CD8-positive, alpha-beta memory T cell (primary cell): ENCODE measurements around the gene TNFSF15. TPM values are rescaled to one million over a fixed set of nuclear protein-coding genes. Genes with fewer than 3 reads are reported as not detected.

Source experiments
- CTCF ChIA-PET: fragments of 350-600 bp; sonication (Branson Sonifier 250); formaldehyde crosslinking; loops from one replicate; lab custom pipeline; 2021; ENCODE audit warnings: antibody characterized with exemption; lab: Charles Lee
- POLR2A ChIA-PET: fragments of 350-600 bp; sonication (Branson Sonifier 250); formaldehyde crosslinking; loops from one replicate; lab custom pipeline; 2021; ENCODE audit warnings: antibody characterized with exemption; lab: Charles Lee
- DNase-seq, 5 donors: peaks; one replicate each; pipeline versions ENCODE4 v3.0.0 to v3.0.0-alpha.2; 2020 to 2022; ENCODE audit warnings: mixed read lengths in 1 of 5
- H3K27ac ChIP-seq: one replicate; pipeline ENCODE4 v1.7.0; 2013; ENCODE audit warnings: low read depth, mild to moderate bottlenecking, low read length, moderate library complexity
- H3K27me3 ChIP-seq: 2 replicates; pipeline ENCODE4 v1.7.0; 2013; ENCODE audit warnings: low read length, mild to moderate bottlenecking; ENCODE audit not compliant: insufficient read depth, poor library complexity, severe bottlenecking
- H3K36me3 ChIP-seq: 2 replicates; pipeline ENCODE4 v1.7.0; 2013; ENCODE audit warnings: mild to moderate bottlenecking, low read length, moderate library complexity; ENCODE audit not compliant: insufficient read depth
- H3K4me1 ChIP-seq: 2 replicates; pipeline ENCODE4 v1.7.0; 2013; ENCODE audit warnings: mild to moderate bottlenecking, low read length, moderate library complexity; ENCODE audit not compliant: insufficient read depth
- H3K4me3 ChIP-seq: 2 replicates; pipeline ENCODE4 v1.7.0; 2013; ENCODE audit warnings: mild to moderate bottlenecking, low read length
- H3K9me3 ChIP-seq: 2 replicates; pipeline ENCODE4 v1.7.0; 2013; ENCODE audit warnings: mild to moderate bottlenecking, low read length
- H3K27ac Mint-ChIP-seq, 8 donors: one replicate each; pipeline ENCODE4 v1.8.0; 2020 to 2021; ENCODE audit warnings: mixed read lengths in 8 of 8, mild to moderate bottlenecking in 6 of 8, inconsistent platforms in 3 of 8, moderate library complexity in 3 of 8
- H3K27me3 Mint-ChIP-seq, 2 donors: one replicate each; pipeline ENCODE4 v1.8.0; 2020 to 2021; ENCODE audit warnings: mixed read lengths in 2 of 2, mild to moderate bottlenecking in 1 of 2, moderate library complexity in 1 of 2
- H3K36me3 Mint-ChIP-seq, 3 donors: one replicate each; pipeline ENCODE4 v1.8.0; 2020 to 2021; ENCODE audit warnings: mixed read lengths in 3 of 3, inconsistent platforms in 1 of 3, mild to moderate bottlenecking in 1 of 3
- H3K4me1 Mint-ChIP-seq, 3 donors: one replicate each; pipeline ENCODE4 v1.8.0; 2020 to 2021; ENCODE audit warnings: mixed read lengths in 3 of 3, inconsistent platforms in 1 of 3, mild to moderate bottlenecking in 1 of 3
- H3K4me3 Mint-ChIP-seq, 7 donors: one replicate each; pipeline ENCODE4 v1.8.0; 2020 to 2021; ENCODE audit warnings: mixed read lengths in 7 of 7, mild to moderate bottlenecking in 6 of 7, moderate library complexity in 4 of 7, inconsistent platforms in 2 of 7
- H3K9me3 Mint-ChIP-seq, 5 donors: one replicate each; pipeline ENCODE4 v1.8.0; 2020 to 2022; ENCODE audit warnings: mixed read lengths in 5 of 5, mild to moderate bottlenecking in 3 of 5, moderate library complexity in 2 of 5, inconsistent platforms in 1 of 5
- polyA plus RNA-seq: library from polyadenylated mRNA; unstranded; fragments of 300-500 nt; fragmentation: Illumina TruSeq; gene quantifications from one replicate; pipeline ENCODE4 v1.2.3, GENCODE V29; 2021
- total RNA-seq, 2 experiments: library from RNA; stranded (reverse); gene quantifications; one replicate each; pipeline ENCODE4 v1.2.3, GENCODE V29; 2021

TNFSF15 gene
- total and polyA plus RNA-seq, 3 experiments from 2014 or later = 0.15 to 0.20 TPM; not detected in 1

GRCh38 chr9:114791736-114792135 is 14.1 kb downstream of the TNFSF15 start:
- no peaks in the 10 kb centered on the region for H3K9me3 ChIP-seq
- Mint-ChIP-seq H3K27ac (no peak overlapping the region), H3K9me3 (no peaks in the 10 kb centered on the region), H3K4me1 (peaks cover 0 to 2% (median 0%) of the 10 kb centered on the region in 3 donors), H3K27me3 (no peaks in the 10 kb centered on the region), H3K36me3 (peaks cover 0 to 1% (median 0%) of the 10 kb centered on the region in 3 donors), H3K4me3 (no peak overlapping the region)
- H3K4me1 ChIP-seq = no peaks in the 10 kb centered on the region
- DNase-seq = no peak
- ChIA-PET CTCF (no interaction called here), POLR2A (no interaction called here)
- H3K36me3 ChIP-seq = no peaks in the 10 kb centered on the region
- no peaks in the 10 kb centered on the region for H3K27me3 ChIP-seq
- H3K27ac ChIP-seq = no peak overlapping the region
- no peak overlapping the region for H3K4me3 ChIP-seq

- Histone ChIP-seq H3K4me1 (no peaks in the 10 kb centered on the region), H3K4me3 (no peak overlapping the region), H3K27me3 (no peaks in the 10 kb centered on the region), H3K36me3 (no peaks in the 10 kb centered on the region), H3K27ac (no peak overlapping the region), H3K9me3 (no peaks in the 10 kb centered on the region)
- Mint-ChIP-seq H3K27ac (no peak overlapping the region), H3K4me1 (peaks cover 0 to 2% (median 0%) of the 10 kb centered on the region in 3 donors), H3K36me3 (peaks cover 0 to 1% (median 0%) of the 10 kb centered on the region in 3 donors), H3K9me3 (no peaks in the 10 kb centered on the region), H3K27me3 (no peaks in the 10 kb centered on the region), H3K4me3 (no peak overlapping the region)
- CTCF ChIA-PET = no interaction called here
- no peak for DNase-seq
- POLR2A ChIA-PET = no interaction called here
Measured at GRCh38 chr9:114791312-114791711, 14.5 kb downstream of the TNFSF15 start.

- Mint-ChIP-seq H3K27ac (no peak overlapping the region), H3K36me3 (peaks cover 0 to 1% (median 0%) of the 10 kb centered on the region in 3 donors), H3K4me3 (no peak overlapping the region), H3K4me1 (peaks cover 0 to 2% (median 0%) of the 10 kb centered on the region in 3 donors), H3K9me3 (no peaks in the 10 kb centered on the region), H3K27me3 (no peaks in the 10 kb centered on the region)
- ChIA-PET POLR2A (no interaction called here), CTCF (no interaction called here)
- no peaks in the 10 kb centered on the region for H3K27me3 ChIP-seq
- H3K36me3 ChIP-seq = no peaks in the 10 kb centered on the region
- no peaks in the 10 kb centered on the region for H3K9me3 ChIP-seq
- H3K4me3 ChIP-seq = no peak overlapping the region
- no peak overlapping the region for H3K27ac ChIP-seq
- DNase-seq = no peak
- H3K4me1 ChIP-seq = no peaks in the 10 kb centered on the region
Measured at GRCh38 chr9:114790521-114790920, 15.3 kb downstream of the TNFSF15 start.

GRCh38 chr9:114789006-114789405 is 16.8 kb downstream of the TNFSF15 start:
- Histone ChIP-seq H3K27me3 (no peaks in the 10 kb centered on the region), H3K4me1 (no peaks in the 10 kb centered on the region), H3K9me3 (no peaks in the 10 kb centered on the region), H3K27ac (no peak overlapping the region), H3K4me3 (no peak overlapping the region), H3K36me3 (no peaks in the 10 kb centered on the region)
- Mint-ChIP-seq H3K27ac (no peak overlapping the region), H3K4me3 (no peak overlapping the region), H3K9me3 (no peaks in the 10 kb centered on the region), H3K36me3 (peaks cover 0 to 7% (median 0%) of the 10 kb centered on the region in 3 donors), H3K27me3 (peaks cover 0 to 3% of the 10 kb centered on the region in 2 donors), H3K4me1 (peaks cover 0 to 2% (median 0%) of the 10 kb centered on the region in 3 donors)
- no peak for DNase-seq
- POLR2A ChIA-PET = no interaction called here
- CTCF ChIA-PET = no interaction called here

- POLR2A ChIA-PET = no interaction called here
- no peak overlapping the region for H3K27ac Mint-ChIP-seq
Measured at GRCh38 chr9:114787781-114788498, 17.9 kb downstream of the TNFSF15 start.

GRCh38 chr9:114787214-114787613 is 18.6 kb downstream of the TNFSF15 start:
- Histone ChIP-seq H3K36me3 (no peaks in the 10 kb centered on the region), H3K4me3 (no peak overlapping the region)

More at GRCh38 chr9:114787781-114788498, 17.9 kb downstream of the TNFSF15 start:
- no peak for DNase-seq
- Mint-ChIP-seq H3K4me3 (no peak overlapping the region), H3K36me3 (peaks cover 0 to 11% (median 0%) of the 10 kb centered on the region in 3 donors), H3K9me3 (no peaks in the 10 kb centered on the region), H3K27me3 (peaks cover 0 to 3% of the 10 kb centered on the region in 2 donors), H3K4me1 (peaks cover 0 to 2% (median 0%) of the 10 kb centered on the region in 3 donors)
- no peaks in the 10 kb centered on the region for H3K4me1 ChIP-seq
- H3K36me3 ChIP-seq = no peaks in the 10 kb centered on the region
- CTCF ChIA-PET = interaction anchor here (1.2 kb wide), 1 partner anchor 119 kb away, joined by 3 read pairs; no protein-coding TSS in a partner anchor
- no peak overlapping the region for H3K27ac ChIP-seq
- H3K9me3 ChIP-seq = no peaks in the 10 kb centered on the region
- H3K27me3 ChIP-seq = no peaks in the 10 kb centered on the region
- no peak overlapping the region for H3K4me3 ChIP-seq

GRCh38 chr9:114785866-114786650 is 19.8 kb downstream of the TNFSF15 start:
- ChIA-PET POLR2A (no interaction called here), CTCF (interaction anchor here (1.2 kb wide), 1 partner anchor 121 kb away, joined by 4 read pairs; no protein-coding TSS in a partner anchor)
- Histone ChIP-seq H3K27me3 (no peaks in the 10 kb centered on the region), H3K9me3 (no peaks in the 10 kb centered on the region), H3K4me1 (no peaks in the 10 kb centered on the region), H3K27ac (no peak overlapping the region), H3K36me3 (no peaks in the 10 kb centered on the region), H3K4me3 (no peak overlapping the region)
- Mint-ChIP-seq H3K36me3 (peaks cover 0 to 22% (median 0%) of the 10 kb centered on the region in 3 donors), H3K4me3 (no peak overlapping the region), H3K9me3 (peaks cover 0 to 2% (median 0%) of the 10 kb centered on the region in 5 donors), H3K4me1 (peaks cover 0 to 2% (median 0%) of the 10 kb centered on the region in 3 donors), H3K27me3 (peaks cover 0 to 3% of the 10 kb centered on the region in 2 donors), H3K27ac (peak overlapping the region in 1 of 8 donors; percentile 2)
- DNase-seq = no peak

More at GRCh38 chr9:114787214-114787613, 18.6 kb downstream of the TNFSF15 start:
- Mint-ChIP-seq H3K27ac (no peak overlapping the region), H3K4me3 (no peak overlapping the region), H3K4me1 (peaks cover 0 to 2% (median 0%) of the 10 kb centered on the region in 3 donors), H3K36me3 (peaks cover 0 to 16% (median 0%) of the 10 kb centered on the region in 3 donors), H3K9me3 (no peaks in the 10 kb centered on the region), H3K27me3 (peaks cover 0 to 3% of the 10 kb centered on the region in 2 donors)
- no peaks in the 10 kb centered on the region for H3K9me3 ChIP-seq
- no peaks in the 10 kb centered on the region for H3K27me3 ChIP-seq
- no peak for DNase-seq
- no peaks in the 10 kb centered on the region for H3K4me1 ChIP-seq
- no peak overlapping the region for H3K27ac ChIP-seq
- POLR2A ChIA-PET = interaction anchor here (0.5 kb wide), 1 partner anchor 109 kb away, joined by 6 read pairs; no protein-coding TSS in a partner anchor
- CTCF ChIA-PET = interaction anchor here (1.2 kb wide), 1 partner anchor 120 kb away, joined by 3 read pairs; no protein-coding TSS in a partner anchor
